ENCODE measurements around the gene CBR4.
A peak's percentile ranks its signal among the peaks of the same experiment; 100 is the strongest.
"Not testable (repeated sequence)": the region's sequence is repeated elsewhere in the genome, so short reads cannot be mapped to it uniquely, and the experiment has no call there.

CBR4 gene

GRCh38 chr4:169042608-169043007 is 32.6 kb upstream of the CBR4 start:
- H3K4me3 ChIP-seq (ENCODE audit: low read depth, low read length): no peak overlapping the region
- DNase-seq (ENCODE audit: low read depth): no peak
- no peak for TF ChIP-seq CTCF (IDR thresholded peaks at IDR 0.05; ENCODE audit: insufficient read depth, low read depth, low read length, missing control alignments)

GRCh38 chr4:169040559-169041261 is 30.7 kb upstream of the CBR4 start:
- DNase-seq (ENCODE audit: low read depth): no peak
- TF ChIP-seq CTCF (IDR thresholded peaks at IDR 0.05; ENCODE audit: insufficient read depth, low read depth, low read length, missing control alignments): no peak
- H3K4me3 ChIP-seq (ENCODE audit: low read depth, low read length): no peak overlapping the region

- no peak for TF ChIP-seq CTCF (IDR thresholded peaks at IDR 0.05; ENCODE audit: insufficient read depth, low read depth, low read length, missing control alignments)
- DNase-seq (ENCODE audit: low read depth): no peak
- H3K4me3 ChIP-seq (ENCODE audit: low read depth, low read length): no peak overlapping the region
These were observed 29.3 kb upstream of the CBR4 start for GRCh38 chr4:169039251-169039954.

- no peak overlapping the region for H3K4me3 ChIP-seq (ENCODE audit: low read depth, low read length)
- TF ChIP-seq CTCF (IDR thresholded peaks at IDR 0.05; ENCODE audit: insufficient read depth, low read depth, low read length, missing control alignments): no peak
- no peak for DNase-seq (ENCODE audit: low read depth)
These were observed 27.5 kb upstream of the CBR4 start for GRCh38 chr4:169037506-169037905.

GRCh38 chr4:169035871-169036620 is 26.0 kb upstream of the CBR4 start:
- not testable (repeated sequence) for DNase-seq (ENCODE audit: low read depth); H3K4me3 ChIP-seq (ENCODE audit: low read depth, low read length)

- no peak for TF ChIP-seq CTCF (IDR thresholded peaks at IDR 0.05; ENCODE audit: insufficient read depth, low read depth, low read length, missing control alignments)
- H3K4me3 ChIP-seq (ENCODE audit: low read depth, low read length): no peak overlapping the region
- peak; percentile 16 for DNase-seq (ENCODE audit: low read depth)
These were observed 23.6 kb upstream of the CBR4 start for GRCh38 chr4:169033660-169034059.
